GM23338 (cell line): ENCODE results near the gene SPTBN4. TPM values are rescaled to one million over a fixed set of nuclear protein-coding genes. Genes with fewer than 3 reads are reported as not detected.
A peak's percentile ranks its signal among the peaks of the same experiment; 100 is the strongest.

Source experiments
- ATAC-seq: fragments of 200-7000 bp; cut with Tn5 transposase; 3 replicates; pipeline ENCODE4 v1.9.1; 2020
- DNase-seq: peaks from one replicate; pipeline ENCODE4 v3.0.0-alpha.2; 2015; ENCODE audit warnings: low spot score
- H2AFZ ChIP-seq: fragments of 200-600 bp; sonication (generic); 2 replicates; pipeline ENCODE4 v1.8.0; 2016; ENCODE audit warnings: antibody characterized with exemption, mild to moderate bottlenecking, moderate library complexity
- H3F3A ChIP-seq: fragments of 200-600 bp; sonication (generic); replicated peaks from 2 replicates; pipeline ENCODE4 v1.8.0; 2017; ENCODE audit warnings: antibody characterized with exemption, mixed run types, low read depth
- H3K27ac ChIP-seq: fragments of 200-600 bp; sonication (generic); 2 replicates; pipeline ENCODE4 v1.6.1; 2016; ENCODE audit warnings: low read depth
- H3K27me3 ChIP-seq: fragments of 200-600 bp; sonication (generic); 2 replicates; pipeline ENCODE4 v1.8.0; 2016; ENCODE audit warnings: mild to moderate bottlenecking, mixed run types, moderate library complexity; ENCODE audit not compliant: insufficient read depth
- H3K36me3 ChIP-seq: fragments of 200-600 bp; sonication (generic); 2 replicates; pipeline ENCODE4 v1.8.0; 2016; ENCODE audit warnings: mild to moderate bottlenecking; ENCODE audit not compliant: insufficient read depth
- H3K4me1 ChIP-seq: fragments of 200-600 bp; sonication (generic); 2 replicates; pipeline ENCODE4 v1.8.0; 2016; ENCODE audit warnings: mild to moderate bottlenecking, moderate library complexity; ENCODE audit not compliant: insufficient read depth
- H3K4me2 ChIP-seq: fragments of 200-600 bp; sonication (generic); 2 replicates; pipeline ENCODE4 v1.7.1; 2017; ENCODE audit warnings: mixed run types
- H3K4me3 ChIP-seq: fragments of 200-600 bp; sonication (generic); 2 replicates; pipeline ENCODE4 v1.6.1; 2016; ENCODE audit warnings: mixed run types
- H3K79me2 ChIP-seq: fragments of 200-600 bp; sonication (generic); replicated peaks from 2 replicates; pipeline ENCODE4 v1.8.0; 2017; ENCODE audit warnings: mild to moderate bottlenecking; ENCODE audit not compliant: insufficient read depth
- H3K9me2 ChIP-seq: fragments of 200-600 bp; sonication (generic); 2 replicates; pipeline ENCODE4 v1.8.0; 2017; ENCODE audit not compliant: insufficient read depth
- H4K20me1 ChIP-seq: fragments of 200-600 bp; sonication (generic); replicated peaks from 2 replicates; pipeline ENCODE4 v1.8.0; 2017; ENCODE audit warnings: mild to moderate bottlenecking; ENCODE audit not compliant: insufficient read depth
- H3K27ac Mint-ChIP-seq: 2 replicates; pipeline ENCODE4 v1.8.0; 2020; ENCODE audit warnings: inconsistent platforms, mild to moderate bottlenecking, moderate library complexity, mixed read lengths
- H3K27me3 Mint-ChIP-seq: 3 replicates; pipeline ENCODE4 v1.8.0; 2022; ENCODE audit warnings: low read depth, mild to moderate bottlenecking, moderate library complexity, mixed read lengths, inconsistent platforms; ENCODE audit not compliant: insufficient read depth, poor library complexity
- H3K36me3 Mint-ChIP-seq: 3 replicates; pipeline ENCODE4 v1.8.0; 2021; ENCODE audit warnings: low read depth, mild to moderate bottlenecking, inconsistent platforms, moderate library complexity, mixed read lengths
- H3K4me1 Mint-ChIP-seq: 3 replicates; pipeline ENCODE4 v1.8.0; 2020; ENCODE audit warnings: mild to moderate bottlenecking, inconsistent platforms, mixed read lengths
- H3K4me3 Mint-ChIP-seq: 3 replicates; pipeline ENCODE4 v1.8.0; 2021; ENCODE audit warnings: moderate library complexity, mild to moderate bottlenecking, inconsistent platforms, mixed read lengths
- H3K9me3 Mint-ChIP-seq: 3 replicates; pipeline ENCODE4 v1.8.0; 2020; ENCODE audit warnings: moderate library complexity, mild to moderate bottlenecking, inconsistent platforms, mixed read lengths
- CREB1 ChIP-seq: fragments of 250-450 bp; sonication (Bioruptor Pico); IDR thresholded peaks from 2 replicates; pipeline ENCODE4 v1.5.0; 2020; ENCODE audit warnings: low read depth, mild to moderate bottlenecking, moderate library complexity
- CTCF ChIP-seq, 2 experiments: fragments of 200-600 bp in 1 of 2; sonication (generic) in 1 of 2; conservative IDR thresholded peaks; 2 replicates each; pipeline versions ENCODE4 v1.5.1 to v1.6.1; 2016 to 2017; ENCODE audit warnings: antibody characterized with exemption in 2 of 2, low read depth in 2 of 2, mild to moderate bottlenecking in 2 of 2, moderate library complexity in 1 of 2
- ETS1 ChIP-seq: IDR thresholded peaks from 2 replicates; pipeline ENCODE4 v1.6.1; 2016; ENCODE audit warnings: antibody characterized with exemption
- EZH2 ChIP-seq: fragments of 200-600 bp; sonication (generic); IDR thresholded peaks from one replicate; pipeline ENCODE4 v1.8.0; 2017; ENCODE audit warnings: antibody characterized with exemption, mild to moderate bottlenecking, low read depth; ENCODE audit not compliant: unreplicated experiment
- EZH2phosphoT487 ChIP-seq: fragments of 200-600 bp; sonication (generic); IDR thresholded peaks from one replicate; pipeline ENCODE4 v1.8.1; 2018; ENCODE audit warnings: antibody characterized with exemption; ENCODE audit not compliant: unreplicated experiment
- NANOG ChIP-seq: IDR thresholded peaks from 2 replicates; pipeline ENCODE4 v1.6.1; 2016; ENCODE audit warnings: antibody characterized with exemption, borderline replicate concordance
- POLR2AphosphoS5 ChIP-seq: IDR thresholded peaks from 2 replicates; pipeline ENCODE4 v1.6.1; 2016; ENCODE audit warnings: antibody characterized with exemption, low read depth
- STAT1 ChIP-seq: IDR thresholded peaks from one replicate; pipeline ENCODE4 v1.6.1; 2016; ENCODE audit warnings: antibody characterized with exemption; ENCODE audit not compliant: unreplicated experiment
- ZNF114 ChIP-seq: fragments of 250-450 bp; sonication (Bioruptor Pico); IDR thresholded peaks from 2 replicates; pipeline ENCODE4 v1.5.0; 2020; ENCODE audit warnings: mild to moderate bottlenecking, moderate library complexity
- ZNF331 ChIP-seq: fragments of 250-450 bp; sonication (Bioruptor Pico); IDR thresholded peaks from 2 replicates; pipeline ENCODE4 v1.5.0; 2020; ENCODE audit warnings: low read depth, mild to moderate bottlenecking, moderate library complexity
- polyA plus RNA-seq: library from polyadenylated mRNA; unstranded; fragments of >200 nt; fragmentation: Nextera tagmentation; extraction: Ambion mirVana; gene quantifications from 2 replicates; pipeline ENCODE4 v1.2.1, GENCODE V29; 2016
- total RNA-seq: library from RNA; depleted of rRNA; stranded (reverse); fragments of >200 nt; shearing (Covaris generic); gene quantifications from 2 replicates; pipeline ENCODE4 v1.2.3, GENCODE V29; 2014

Gene SPTBN4
- total and polyA plus RNA-seq, 2 experiments from 2014 or later, result 1.6 to 2.3 TPM

GRCh38 chr19:40553885-40554857 lies 87.4 kb downstream of the SPTBN4 start:
- Mint-ChIP-seq H3K4me3 (peak overlapping the region; percentile 64), H3K36me3 (no peaks in the 10 kb centered on the region; the same call in 2 of the 3 replicates), H3K27ac (no peak overlapping the region), H3K27me3 (peaks cover 48% of the 10 kb centered on the region), H3K4me1 (peaks cover 12% of the 10 kb centered on the region), H3K9me3 (no peaks in the 10 kb centered on the region; the same call in 2 of the 3 replicates)
- Histone ChIP-seq H3K79me2 (no peaks in the 10 kb centered on the region), H3K4me2 (peak overlapping the region; percentile 84), H3F3A (peaks cover 13% of the 10 kb centered on the region), H2AFZ (peak overlapping the region; percentile 99), H4K20me1 (no peaks in the 10 kb centered on the region), H3K36me3 (no peaks in the 10 kb centered on the region), H3K9me2 (no peaks in the 10 kb centered on the region), H3K27me3 (peaks cover 51% of the 10 kb centered on the region), H3K4me3 (peak overlapping the region; percentile 56), H3K4me1 (peaks cover 5% of the 10 kb centered on the region; the same call in 1 of the 2 replicates), H3K27ac (no peak overlapping the region)
- ATAC-seq (peak; percentile 89), DNase-seq (peak; percentile 88)
- TF ChIP-seq CREB1 (CRISPR knock-in tag), result no peak
- TF ChIP-seq ZNF331 (CRISPR knock-in tag), result no peak
- peak in 1 of 2 experiments; percentile 19; a peak in 2 of 4 replicates for TF ChIP-seq CTCF (conservative IDR thresholded peaks at IDR 0.05; ENCODE audit: low read depth in 2 of 2)
- no peak for TF ChIP-seq ETS1
- peak; percentile 55 for TF ChIP-seq EZH2

- H3K4me3 Mint-ChIP-seq, result no peak overlapping the region
- no peak for ATAC-seq
- TF ChIP-seq EZH2, result no peak
- TF ChIP-seq NANOG, result no peak
- no peak for TF ChIP-seq STAT1
- no peak for TF ChIP-seq EZH2phosphoT487
- no peak for TF ChIP-seq ETS1
- TF ChIP-seq ZNF114 (CRISPR knock-in tag), result no peak
- TF ChIP-seq CTCF (conservative IDR thresholded peaks at IDR 0.05; ENCODE audit: low read depth in 2 of 2), result no peak; a peak in 1 of 4 replicates
- no peak for TF ChIP-seq POLR2AphosphoS5
Observed at GRCh38 chr19:40555978-40556689, 89.3 kb downstream of the SPTBN4 start.

More at GRCh38 chr19:40555978-40556689, 89.3 kb downstream of the SPTBN4 start:
- Mint-ChIP-seq H3K36me3 (no peaks in the 10 kb centered on the region; the same call in 2 of the 3 replicates), H3K27me3 (peaks cover 44% of the 10 kb centered on the region), H3K9me3 (no peaks in the 10 kb centered on the region; the same call in 1 of the 3 replicates), H3K4me1 (peaks cover 11% of the 10 kb centered on the region), H3K27ac (no peak overlapping the region)
- DNase-seq, result no peak
- H4K20me1 ChIP-seq, result no peaks in the 10 kb centered on the region
- H3K4me1 ChIP-seq, result no peaks in the 10 kb centered on the region; the same call in 1 of the 2 replicates
- H3K4me3 ChIP-seq, result no peak overlapping the region
- H3K79me2 ChIP-seq, result no peaks in the 10 kb centered on the region
- H2AFZ ChIP-seq, result no peak overlapping the region
- peaks cover 54% of the 10 kb centered on the region for H3K27me3 ChIP-seq
- no peaks in the 10 kb centered on the region for H3K9me2 ChIP-seq
- H3K27ac ChIP-seq, result no peak overlapping the region
- H3K4me2 ChIP-seq, result no peak overlapping the region
- H3K36me3 ChIP-seq, result no peaks in the 10 kb centered on the region
- peaks cover 9% of the 10 kb centered on the region for H3F3A ChIP-seq
